ENCODE measurements around the gene TLE7.

The TLE7 gene

GRCh38 chr16:71404364-71404763, 37.5 kb downstream of the TLE7 start:
- Mint-ChIP-seq H3K27ac (no peak overlapping the region), H3K36me3 (ENCODE audit: insufficient read depth) (peaks cover 2% of the 10 kb centered on the region), H3K4me1 (ENCODE audit: low read depth in 2 of 2) (peaks cover 0 to 12% of the 10 kb centered on the region in 2 donors), H3K27me3 (peaks cover 41 to 82% of the 10 kb centered on the region in 2 donors), H3K9me3 (no peaks in the 10 kb centered on the region), H3K4me3 (no peak overlapping the region)
- ATAC-seq (replicated peaks) (no peak), DNase-seq (no peak)

GRCh38 chr16:71402674-71403073, 39.2 kb downstream of the TLE7 start:
- peaks cover 45 to 76% of the 10 kb centered on the region in 2 donors for H3K27me3 Mint-ChIP-seq
- DNase-seq (no peak), ATAC-seq (replicated peaks) (no peak)
- H3K27ac Mint-ChIP-seq: no peak overlapping the region
- peaks cover 2% of the 10 kb centered on the region for H3K36me3 Mint-ChIP-seq (ENCODE audit: insufficient read depth)
- peaks cover 0 to 5% of the 10 kb centered on the region in 2 donors for H3K4me1 Mint-ChIP-seq (ENCODE audit: low read depth in 2 of 2)
- no peak overlapping the region for H3K4me3 Mint-ChIP-seq
- H3K9me3 Mint-ChIP-seq: no peaks in the 10 kb centered on the region

- DNase-seq (no peak), ATAC-seq (replicated peaks) (no peak)
- Mint-ChIP-seq H3K36me3 (ENCODE audit: insufficient read depth) (peaks cover 2% of the 10 kb centered on the region), H3K4me3 (no peak overlapping the region), H3K9me3 (no peaks in the 10 kb centered on the region), H3K4me1 (ENCODE audit: low read depth in 2 of 2) (peaks cover 0 to 3% of the 10 kb centered on the region in 2 donors), H3K27ac (no peak overlapping the region), H3K27me3 (peaks cover 45 to 75% of the 10 kb centered on the region in 2 donors)
Measured at GRCh38 chr16:71402007-71402406, 39.8 kb downstream of the TLE7 start.

- H3K27ac Mint-ChIP-seq: no peak overlapping the region
- H3K4me3 Mint-ChIP-seq: no peak overlapping the region
- H3K36me3 Mint-ChIP-seq (ENCODE audit: insufficient read depth): no peaks in the 10 kb centered on the region
- H3K9me3 Mint-ChIP-seq: no peaks in the 10 kb centered on the region
- no peaks in the 10 kb centered on the region for H3K4me1 Mint-ChIP-seq (ENCODE audit: low read depth in 2 of 2)
- peaks cover 53 to 83% of the 10 kb centered on the region in 2 donors for H3K27me3 Mint-ChIP-seq
- ATAC-seq (replicated peaks) (no peak), DNase-seq (no peak)
Measured at GRCh38 chr16:71399801-71400563, 41.9 kb downstream of the TLE7 start.

GRCh38 chr16:71396594-71396993, 45.3 kb downstream of the TLE7 start:
- H3K27me3 Mint-ChIP-seq: peaks cover 64 to 83% of the 10 kb centered on the region in 2 donors
- no peaks in the 10 kb centered on the region for H3K9me3 Mint-ChIP-seq
- no peaks in the 10 kb centered on the region for H3K36me3 Mint-ChIP-seq (ENCODE audit: insufficient read depth)
- no peak overlapping the region for H3K4me3 Mint-ChIP-seq
- H3K4me1 Mint-ChIP-seq (ENCODE audit: low read depth in 2 of 2): no peaks in the 10 kb centered on the region
- DNase-seq (no peak), ATAC-seq (replicated peaks) (no peak)
- no peak overlapping the region for H3K27ac Mint-ChIP-seq

GRCh38 chr16:71389330-71389729, 52.5 kb downstream of the TLE7 start:
- no peaks in the 10 kb centered on the region for H3K9me3 Mint-ChIP-seq
- peaks cover 63 to 74% of the 10 kb centered on the region in 2 donors for H3K27me3 Mint-ChIP-seq
- H3K27ac Mint-ChIP-seq: no peak overlapping the region
- H3K4me1 Mint-ChIP-seq (ENCODE audit: low read depth in 2 of 2): peaks cover 0 to 3% of the 10 kb centered on the region in 2 donors
- ATAC-seq (replicated peaks): no peak
- DNase-seq: no peak
- H3K36me3 Mint-ChIP-seq (ENCODE audit: insufficient read depth): no peaks in the 10 kb centered on the region
- no peak overlapping the region for H3K4me3 Mint-ChIP-seq

GRCh38 chr16:71387045-71387871, 54.6 kb downstream of the TLE7 start:
- H3K27me3 Mint-ChIP-seq: peaks cover 43 to 53% of the 10 kb centered on the region in 2 donors
- no peak overlapping the region for H3K27ac Mint-ChIP-seq
- H3K9me3 Mint-ChIP-seq: no peaks in the 10 kb centered on the region
- ATAC-seq (replicated peaks) (no peak), DNase-seq (no peak)
- H3K4me1 Mint-ChIP-seq (ENCODE audit: low read depth in 2 of 2): peaks cover 0 to 3% of the 10 kb centered on the region in 2 donors
- no peaks in the 10 kb centered on the region for H3K36me3 Mint-ChIP-seq (ENCODE audit: insufficient read depth)
- no peak overlapping the region for H3K4me3 Mint-ChIP-seq

- H3K27ac Mint-ChIP-seq: no peak overlapping the region
Measured at GRCh38 chr16:71384073-71384724, 57.7 kb downstream of the TLE7 start.

GRCh38 chr16:71383054-71383773, 58.6 kb downstream of the TLE7 start:
- Mint-ChIP-seq H3K9me3 (no peaks in the 10 kb centered on the region), H3K27ac (no peak overlapping the region), H3K27me3 (peaks cover 28 to 56% of the 10 kb centered on the region in 2 donors), H3K36me3 (ENCODE audit: insufficient read depth) (no peaks in the 10 kb centered on the region), H3K4me1 (ENCODE audit: low read depth in 2 of 2) (peaks cover 0 to 3% of the 10 kb centered on the region in 2 donors), H3K4me3 (no peak overlapping the region)
- ATAC-seq (replicated peaks) (no peak), DNase-seq (no peak)

More at GRCh38 chr16:71384073-71384724, 57.7 kb downstream of the TLE7 start:
- ATAC-seq (replicated peaks) (no peak), DNase-seq (no peak)
- no peaks in the 10 kb centered on the region for H3K36me3 Mint-ChIP-seq (ENCODE audit: insufficient read depth)
- H3K4me1 Mint-ChIP-seq (ENCODE audit: low read depth in 2 of 2): peaks cover 0 to 3% of the 10 kb centered on the region in 2 donors
- no peaks in the 10 kb centered on the region for H3K9me3 Mint-ChIP-seq
- H3K4me3 Mint-ChIP-seq: no peak overlapping the region
- H3K27me3 Mint-ChIP-seq: peaks cover 28 to 47% of the 10 kb centered on the region in 2 donors

- peaks cover 4 to 9% of the 10 kb centered on the region in 2 donors for H3K9me3 Mint-ChIP-seq
- H3K27ac Mint-ChIP-seq: no peak overlapping the region
- peaks cover 27 to 61% of the 10 kb centered on the region in 2 donors for H3K27me3 Mint-ChIP-seq
- ATAC-seq (replicated peaks) (no peak), DNase-seq (no peak)
- no peaks in the 10 kb centered on the region for H3K36me3 Mint-ChIP-seq (ENCODE audit: insufficient read depth)
- no peak overlapping the region for H3K4me3 Mint-ChIP-seq
- no peaks in the 10 kb centered on the region for H3K4me1 Mint-ChIP-seq (ENCODE audit: low read depth in 2 of 2)
Measured at GRCh38 chr16:71380831-71381230, 61.0 kb downstream of the TLE7 start.

All from effector memory CD8-positive, alpha-beta T cell (primary cell).